GM18507 (cell line): ENCODE data around the gene THRA.
"Not testable (repeated sequence)": the region's sequence is repeated elsewhere in the genome, so short reads cannot be mapped to it uniquely, and the experiment has no call there.

Experiments
- DNase-seq: peaks from one replicate; pipeline ENCODE4 v3.0.0; 2011; ENCODE audit warnings: low read depth; ENCODE audit not compliant: insufficient read length; ENCODE audit errors: extremely low spot score
- FAIRE-seq: peaks from 2 replicates; lab custom pipeline; 2011; peaks lifted over from hg19 to GRCh38; lab: Jason Lieb, UNC

Gene THRA

DNA sequence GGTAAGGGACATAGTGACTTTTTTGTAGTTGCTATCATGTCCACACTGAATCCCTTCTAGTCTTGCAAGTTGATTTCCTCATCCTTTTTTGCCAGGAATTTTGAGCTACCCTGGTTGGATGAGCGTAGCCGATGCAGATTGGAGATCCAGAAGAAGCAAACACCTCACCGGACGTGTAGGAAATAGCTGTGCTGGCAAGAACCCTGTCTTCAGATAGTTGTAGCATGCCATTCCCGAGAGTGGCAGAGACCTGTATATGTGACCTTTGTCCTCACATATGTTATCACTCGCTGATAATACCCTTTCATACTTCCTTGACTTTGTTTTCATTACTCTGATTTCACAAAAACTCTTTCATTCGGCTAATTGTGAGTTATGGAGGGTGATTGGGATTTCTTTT lies 71.4 kb downstream of the THRA start:
- FAIRE-seq (no peak), DNase-seq (no peak)

- DNase-seq (no peak), FAIRE-seq (no peak)
Observed at GRCh38 chr17:40135817-40136216, 73.1 kb downstream of the THRA start.

DNA sequence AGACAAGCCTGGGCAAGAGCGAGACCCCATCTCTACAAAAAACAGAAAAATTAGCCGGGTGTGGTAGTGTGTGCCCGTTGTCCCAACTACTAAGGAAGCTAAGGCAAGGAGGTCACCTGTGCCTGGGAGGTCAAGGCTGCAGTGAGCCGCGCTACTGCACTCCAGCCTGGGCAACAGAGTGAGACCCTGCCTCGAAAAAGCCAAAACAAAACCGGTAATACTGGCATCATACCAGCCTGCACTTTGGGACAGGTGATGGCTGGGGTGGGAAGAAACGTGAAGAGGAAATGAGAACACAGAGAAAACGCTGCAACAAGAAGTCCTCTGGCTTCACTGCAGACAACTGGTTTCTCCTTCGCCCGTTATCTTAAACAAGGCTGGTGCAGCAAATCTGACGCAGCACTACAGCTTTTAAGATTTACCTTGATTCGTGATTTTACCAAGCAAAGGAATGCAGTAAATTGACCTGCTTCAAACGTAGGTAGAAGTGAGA lies 76.8 kb downstream of the THRA start:
- no peak for DNase-seq
- FAIRE-seq: no peak

- DNase-seq, FAIRE-seq: not testable (repeated sequence)
Observed at GRCh38 chr17:40143166-40143565, 80.4 kb downstream of the THRA start.
